ENCODE measurements around the gene CD22.
"Not testable (repeated sequence)": the region's sequence is repeated elsewhere in the genome, so short reads cannot be mapped to it uniquely, and the experiment has no call there.

Gene CD22

DNA sequence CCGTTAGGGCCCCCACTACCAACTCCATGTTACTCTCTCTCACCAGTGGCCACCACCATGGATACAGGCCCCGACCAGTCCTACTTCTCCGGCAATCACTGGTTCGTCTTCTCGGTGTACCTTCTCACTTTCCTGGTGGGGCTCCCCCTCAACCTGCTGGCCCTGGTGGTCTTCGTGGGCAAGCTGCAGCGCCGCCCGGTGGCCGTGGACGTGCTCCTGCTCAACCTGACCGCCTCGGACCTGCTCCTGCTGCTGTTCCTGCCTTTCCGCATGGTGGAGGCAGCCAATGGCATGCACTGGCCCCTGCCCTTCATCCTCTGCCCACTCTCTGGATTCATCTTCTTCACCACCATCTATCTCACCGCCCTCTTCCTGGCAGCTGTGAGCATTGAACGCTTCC, 29.8 kb downstream of the CD22 start:
- DNase-seq (ENCODE audit: low read depth in 2 of 2): not testable (repeated sequence)

GRCh38 chr19:35359395-35359794, 30.4 kb downstream of the CD22 start:
- not testable (repeated sequence) for DNase-seq (ENCODE audit: low read depth in 2 of 2)

DNA sequence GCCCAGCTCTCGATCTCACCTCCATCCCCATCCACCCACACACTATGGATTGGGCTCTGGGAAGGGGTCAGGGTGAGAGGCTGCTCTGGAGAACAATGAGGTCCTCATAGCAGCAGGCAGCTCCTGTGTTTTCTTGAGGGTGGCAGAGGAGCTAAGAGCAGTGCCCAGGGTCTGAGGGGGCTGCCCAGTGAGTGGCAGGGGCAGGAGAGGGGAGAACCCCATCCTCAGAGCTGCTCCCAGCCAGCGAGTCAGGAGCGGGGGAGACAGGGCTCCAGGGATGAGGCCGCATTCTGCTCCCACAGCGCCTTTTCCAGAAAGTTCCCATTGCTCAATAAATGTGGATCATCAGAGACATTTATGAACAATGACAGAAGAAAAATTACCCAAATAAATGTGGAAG, 31.1 kb downstream of the CD22 start:
- not testable (repeated sequence) for DNase-seq (ENCODE audit: low read depth in 2 of 2)

DNA sequence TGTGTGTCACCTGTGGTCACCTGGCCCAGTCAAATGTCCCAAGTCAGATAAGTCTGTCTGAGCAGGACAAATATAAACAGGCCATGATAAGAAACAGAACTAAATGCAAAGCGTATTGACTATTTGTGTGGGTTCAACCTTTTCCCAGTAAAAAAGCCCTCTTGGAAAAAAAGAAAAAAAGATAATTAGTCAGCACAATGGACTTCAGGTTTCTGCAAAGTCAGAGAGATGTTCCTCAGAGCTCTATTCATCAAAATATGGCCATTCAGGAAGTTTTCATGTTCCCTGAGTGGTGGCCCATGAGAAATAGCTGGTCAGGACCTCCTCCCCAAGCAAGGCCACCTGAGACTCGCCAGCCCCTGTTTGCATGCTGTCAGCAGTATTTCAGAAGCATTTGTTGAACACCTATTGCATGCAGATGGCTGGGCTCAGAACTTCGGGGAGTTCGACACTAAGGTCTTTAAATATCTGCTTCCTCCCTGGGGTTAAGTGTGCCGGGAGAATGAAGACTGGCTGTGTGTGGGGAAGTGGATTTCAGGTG, 32.0 kb downstream of the CD22 start:
- no peak for DNase-seq (ENCODE audit: low read depth in 2 of 2)

GRCh38 chr19:35362261-35363000, 33.4 kb downstream of the CD22 start:
- DNase-seq (ENCODE audit: low read depth in 2 of 2): no peak

DNA sequence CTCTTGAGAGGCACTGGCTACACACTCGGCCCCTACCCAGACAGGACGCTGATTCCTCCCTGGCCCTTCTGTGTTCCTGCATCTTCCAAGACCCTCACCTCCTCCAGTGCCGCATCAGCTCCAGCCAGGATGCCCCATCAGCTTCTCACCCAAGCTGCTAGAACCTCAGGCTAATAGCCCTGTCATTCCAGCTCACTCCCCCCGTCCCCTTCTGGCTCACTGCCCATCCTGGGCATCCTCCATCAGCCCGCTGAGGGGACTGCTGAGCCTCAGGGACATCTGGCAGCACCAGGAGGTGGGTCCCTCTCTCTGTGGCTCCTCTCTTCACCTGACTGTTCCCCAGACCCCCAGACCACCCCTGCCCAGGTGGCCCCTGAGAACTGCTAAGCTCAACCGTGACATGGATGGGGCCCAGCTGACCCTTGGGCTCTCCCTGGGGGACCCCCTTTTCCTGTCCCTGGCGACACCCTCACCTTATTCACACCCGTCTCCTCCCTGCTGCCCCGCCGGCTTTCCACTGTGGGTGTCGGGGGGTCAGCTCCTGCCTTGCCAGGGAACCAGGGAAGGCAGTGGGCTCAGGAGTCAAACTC, 34.1 kb downstream of the CD22 start:
- no peak for DNase-seq (ENCODE audit: low read depth in 2 of 2)

- no peak for DNase-seq (ENCODE audit: low read depth in 2 of 2)
Measured at GRCh38 chr19:35363711-35364425, 34.9 kb downstream of the CD22 start.

GRCh38 chr19:35365303-35365702, 36.3 kb downstream of the CD22 start:
- DNase-seq (ENCODE audit: low read depth in 2 of 2): no peak

- no peak for DNase-seq (ENCODE audit: low read depth in 2 of 2)
Measured at GRCh38 chr19:35368378-35368777, 39.4 kb downstream of the CD22 start.

DNA sequence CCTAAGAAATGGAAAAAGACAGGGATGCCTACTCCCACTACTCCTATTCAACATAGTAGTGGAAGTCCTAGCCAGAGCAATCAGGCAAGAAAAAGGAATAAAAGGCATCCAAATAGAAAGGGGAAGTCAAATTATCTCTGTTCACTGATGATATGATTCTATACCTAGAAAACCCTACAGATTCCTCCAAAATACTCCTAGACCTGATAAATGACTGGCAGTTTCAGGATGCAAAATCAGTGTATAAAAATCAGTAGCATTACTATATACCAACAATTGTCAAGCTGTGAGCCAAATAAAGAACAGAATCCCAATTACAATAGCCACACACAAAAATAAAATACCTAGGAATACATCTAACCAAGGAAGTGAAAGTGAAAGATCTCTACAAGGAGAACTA, 40.5 kb downstream of the CD22 start:
- no peak for DNase-seq (ENCODE audit: low read depth in 2 of 2)

DNA sequence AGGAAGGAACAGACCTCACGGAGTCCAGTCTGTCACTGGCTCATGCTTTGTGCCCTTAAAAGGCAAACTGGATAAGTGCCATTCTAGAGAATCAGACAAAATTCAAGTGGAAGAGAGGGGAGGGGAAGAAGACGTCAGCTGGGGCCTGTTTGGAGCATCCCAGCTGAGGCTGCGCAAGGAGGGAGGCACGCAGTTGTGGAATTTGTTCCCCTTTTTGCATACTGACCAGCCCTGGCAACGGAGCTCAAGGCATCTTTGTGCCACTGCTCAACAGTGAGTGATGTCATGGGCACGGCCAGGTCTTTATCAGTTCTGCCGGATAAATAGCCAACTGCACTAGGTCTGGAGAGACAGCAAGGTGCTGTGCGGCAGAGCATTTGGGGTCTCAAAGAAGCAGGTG, 41.7 kb downstream of the CD22 start, which contains the start of gene GPR42:
TSS of gene GPR42 (plus strand) at position 347 of the 400 bp plus-strand sequence. CDS start 292 bp downstream, outside the sequence.
- DNase-seq (ENCODE audit: low read depth in 2 of 2): no peak

GRCh38 chr19:35373492-35373891, 44.5 kb downstream of the CD22 start:
- no peak for DNase-seq (ENCODE audit: low read depth in 2 of 2)

DNA sequence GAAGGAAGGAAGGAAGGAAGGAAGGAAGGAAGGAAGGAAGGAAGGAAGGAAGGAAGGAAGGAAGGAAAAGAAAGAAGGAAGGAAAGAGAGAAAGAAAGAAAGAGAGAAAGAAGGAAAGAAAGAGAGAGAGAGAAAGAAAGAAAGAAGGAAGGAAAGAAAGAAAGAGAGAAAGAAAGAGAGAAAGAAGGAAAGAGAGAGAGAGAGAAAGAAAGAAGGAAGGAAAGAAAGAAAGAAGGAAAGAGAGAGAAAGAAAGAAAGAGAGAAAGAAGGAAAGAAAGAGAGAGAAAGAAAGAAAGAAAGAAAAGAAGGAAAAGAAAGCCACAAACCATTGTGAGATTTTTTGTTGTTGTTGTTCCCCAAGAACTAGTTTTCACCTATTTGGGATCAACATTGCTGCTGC, 45.0 kb downstream of the CD22 start:
- not testable (repeated sequence) for DNase-seq (ENCODE audit: low read depth in 2 of 2)

- no peak for DNase-seq (ENCODE audit: low read depth in 2 of 2)
Measured at GRCh38 chr19:35375505-35376307, 46.7 kb downstream of the CD22 start.

GRCh38 chr19:35377656-35378055, 48.7 kb downstream of the CD22 start:
- DNase-seq (ENCODE audit: low read depth in 2 of 2): no peak

- DNase-seq (ENCODE audit: low read depth in 2 of 2): no peak
Measured at GRCh38 chr19:35378356-35378755, 49.4 kb downstream of the CD22 start.

GRCh38 chr19:35379545-35379944, 50.6 kb downstream of the CD22 start:
- not testable (repeated sequence) for DNase-seq (ENCODE audit: low read depth in 2 of 2)

DNA sequence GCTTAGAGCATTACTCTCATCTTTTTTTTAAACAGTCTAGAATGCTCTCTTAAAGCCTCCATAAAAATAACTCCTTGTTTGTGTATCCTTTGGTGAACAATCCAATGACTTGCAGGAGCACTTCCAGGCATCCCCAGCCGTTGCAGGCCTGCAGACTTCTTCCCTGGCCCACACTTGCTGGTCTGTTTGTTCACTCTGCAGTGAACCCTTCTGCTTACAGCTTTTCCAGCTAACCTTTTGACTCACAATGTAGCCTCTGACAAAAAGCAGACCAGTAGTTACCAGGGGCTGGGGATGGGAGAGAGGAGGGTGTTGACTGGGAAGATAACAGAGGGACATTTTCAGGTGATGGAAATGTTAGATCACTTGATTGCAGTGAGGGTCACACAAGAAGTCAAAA, 51.0 kb downstream of the CD22 start:
- DNase-seq (ENCODE audit: low read depth in 2 of 2): no peak

DNA sequence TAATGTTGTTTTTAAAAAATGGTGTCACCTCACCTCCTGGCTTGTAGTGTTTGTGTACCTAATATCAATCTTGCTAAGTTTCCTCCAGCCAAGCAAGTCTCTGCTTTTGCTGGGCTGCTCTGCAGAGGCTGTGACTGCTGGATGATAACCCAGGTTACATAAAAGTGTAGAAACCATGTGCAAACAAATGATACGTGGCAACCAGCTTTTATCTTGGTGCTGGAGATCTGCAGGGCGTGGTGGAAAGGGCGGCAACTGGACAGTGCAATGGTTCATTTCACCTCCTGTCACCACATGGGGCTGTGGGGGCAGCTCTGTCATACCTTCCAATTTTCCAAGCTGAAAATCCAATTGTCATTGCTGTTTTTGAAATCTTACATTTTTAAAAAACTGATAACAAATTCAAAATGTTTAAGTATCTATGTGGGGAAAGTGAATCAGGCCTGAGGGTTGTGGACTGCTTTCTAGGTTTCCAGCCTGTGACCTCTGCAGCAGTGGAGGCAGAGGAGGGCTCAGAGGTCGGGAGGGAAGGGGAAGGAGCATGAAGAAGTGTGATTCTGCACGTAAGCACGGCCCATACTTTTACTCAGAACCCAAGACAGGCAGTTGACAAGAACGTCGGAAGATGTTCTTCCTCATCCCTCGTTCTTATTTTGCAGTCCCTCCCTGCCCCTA, 51.6 kb downstream of the CD22 start:
- no peak for DNase-seq (ENCODE audit: low read depth in 2 of 2)

GRCh38 chr19:35381318-35381717, 52.3 kb downstream of the CD22 start:
- no peak for DNase-seq (ENCODE audit: low read depth in 2 of 2)

DNA sequence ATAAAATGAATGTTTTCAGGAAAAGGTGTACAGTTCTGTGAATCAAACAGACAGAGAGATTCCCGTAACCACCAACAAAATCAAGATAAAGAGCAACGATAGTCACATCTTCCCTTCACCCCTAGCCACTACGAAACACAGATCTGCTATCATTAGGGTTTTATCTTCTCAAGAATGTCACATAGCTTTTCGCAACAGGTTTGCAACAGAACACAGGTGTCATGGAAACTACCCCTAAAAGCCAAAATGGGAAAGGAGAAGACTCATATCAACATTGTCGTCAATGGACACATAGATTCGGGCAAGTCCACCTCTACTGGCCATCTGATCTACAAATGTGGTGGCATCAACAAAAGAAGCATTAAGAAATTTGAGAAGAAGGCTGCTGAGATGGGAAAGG, 52.9 kb downstream of the CD22 start:
- DNase-seq (ENCODE audit: low read depth in 2 of 2): no peak
